Omental fat pad (tissue), 4 donors: Measurements from ENCODE around the gene B3GALT5. TPM values are rescaled to one million over a fixed set of nuclear protein-coding genes. Genes with fewer than 3 reads are reported as not detected.

Experiments used
- ATAC-seq: fragments of 150-250 bp; one replicate; pipeline ENCODE4 v1.9.1; 2016; ENCODE audit warnings: mild to moderate bottlenecking, moderate library complexity; ENCODE audit not compliant: low FRiP score
- DNase-seq: peaks from one replicate; pipeline ENCODE4 v3.0.0-alpha.2; 2019; ENCODE audit warnings: low spot score
- CTCF ChIP-seq, 3 donors: fragments of 450-650 bp; IDR thresholded peaks; one replicate each; pipeline ENCODE4 v1.5.1; 2016 to 2017; ENCODE audit warnings: antibody characterized with exemption in 3 of 3, mild to moderate bottlenecking in 3 of 3, moderate library complexity in 2 of 3
- total RNA-seq, 4 donors: library from RNA; depleted of rRNA; stranded (reverse); fragments of >200 nt; gene quantifications; one replicate each; pipeline ENCODE4 v1.1.0, GENCODE V29; 2016

B3GALT5 gene
- total RNA-seq, 4 donors from 2014 or later: not detected

GRCh38 chr21:39720126-39720778 lies 107.5 kb downstream of the B3GALT5 start:
- DNase-seq (no peak), ATAC-seq (no peak)
- TF ChIP-seq CTCF (IDR thresholded peaks at IDR 0.05): no peak

- DNase-seq (no peak), ATAC-seq (no peak)
- no peak for TF ChIP-seq CTCF (IDR thresholded peaks at IDR 0.05)
These were observed 109.1 kb downstream of the B3GALT5 start for GRCh38 chr21:39721885-39722284.

Other genes starting within 250 kb of the B3GALT5 start
- gene LCA5L, start 167.2 kb upstream of the B3GALT5 start, total RNA-seq: 1 to 10 TPM in 2 of 4 donors, under 1 TPM in 1, not detected in 1; 0.94 to 5.5 (median 2.6) TPM
- gene SH3BGR, start 161.0 kb upstream of the B3GALT5 start, total RNA-seq: 10 to 100 TPM in 1 of 4 donors, 1 to 10 TPM in 3; 3.5 to 42.0 (median 4.7) TPM
- not detected for gene IGSF5, start 132.2 kb downstream of the B3GALT5 start, total RNA-seq